ENCODE measurements around the gene KCNQ1. TPM values are rescaled to one million over a fixed set of nuclear protein-coding genes. Genes with fewer than 3 reads are reported as not detected.

The KCNQ1 gene
- total RNA-seq, 1 experiment from 2014 or later, result 2.5 TPM

- peaks cover 8% of the 10 kb centered on the region for H3K36me3 Mint-ChIP-seq
- TF ChIP-seq ZNF317 (CRISPR knock-in tag; IDR thresholded peaks at IDR 0.05; ENCODE audit: borderline replicate concordance, low read depth), result no peak
- no peak for TF ChIP-seq ATF1 (CRISPR knock-in tag; IDR thresholded peaks at IDR 0.05)
- no peak for TF ChIP-seq MXD4 (CRISPR knock-in tag; IDR thresholded peaks at IDR 0.05; ENCODE audit: borderline replicate concordance)
- TF ChIP-seq ZNF423 (CRISPR knock-in tag; IDR thresholded peaks at IDR 0.05), result no peak
- TF ChIP-seq ZNF512 (CRISPR knock-in tag; IDR thresholded peaks at IDR 0.05; ENCODE audit: borderline replicate concordance), result no peak
- TF ChIP-seq GRHL2 (CRISPR knock-in tag; IDR thresholded peaks at IDR 0.05; ENCODE audit: insufficient replicate concordance, severe bottlenecking), result no peak
- TF ChIP-seq JUN (CRISPR knock-in tag; IDR thresholded peaks at IDR 0.05), result no peak
- TF ChIP-seq ESRRA (CRISPR knock-in tag; IDR thresholded peaks at IDR 0.05; ENCODE audit: borderline replicate concordance), result no peak
- no peak for TF ChIP-seq SMAD4 (CRISPR knock-in tag; IDR thresholded peaks at IDR 0.05)
- TF ChIP-seq CBFB (CRISPR knock-in tag; IDR thresholded peaks at IDR 0.05; ENCODE audit: low read depth), result no peak
- TF ChIP-seq ERG (CRISPR knock-in tag; IDR thresholded peaks at IDR 0.05), result no peak
- TF ChIP-seq GTF2I (CRISPR knock-in tag; conservative IDR thresholded peaks at IDR 0.05), result no peak
- TF ChIP-seq IRF2 (CRISPR knock-in tag; IDR thresholded peaks at IDR 0.05; ENCODE audit: borderline replicate concordance, low read depth), result no peak
- TF ChIP-seq AFF4 (CRISPR knock-in tag; IDR thresholded peaks at IDR 0.05; ENCODE audit: borderline replicate concordance), result no peak
- no peak for TF ChIP-seq ZNF281 (CRISPR knock-in tag; IDR thresholded peaks at IDR 0.05)
- ATAC-seq (no peak), DNase-seq (ENCODE audit: low spot score) (no peak)
- peaks cover 30% of the 10 kb centered on the region for H3K4me1 Mint-ChIP-seq
- H3K27ac Mint-ChIP-seq, result no peak overlapping the region
- peaks cover 83% of the 10 kb centered on the region for H3K27me3 Mint-ChIP-seq (ENCODE audit: low read depth)
- no peak overlapping the region for H3K4me3 Mint-ChIP-seq
- POLR2A ChIA-PET, result no interaction called here
- peaks cover 14% of the 10 kb centered on the region for H3K9me3 Mint-ChIP-seq
- CTCF ChIA-PET, result no interaction called here
Observed at GRCh38 chr11:2704356-2704755, 259.5 kb downstream of the KCNQ1 start.

GRCh38 chr11:2704896-2705606, 260.2 kb downstream of the KCNQ1 start:
- Mint-ChIP-seq H3K4me1 (peaks cover 30% of the 10 kb centered on the region), H3K27ac (no peak overlapping the region), H3K4me3 (no peak overlapping the region), H3K9me3 (peaks cover 20% of the 10 kb centered on the region), H3K36me3 (peaks cover 13% of the 10 kb centered on the region), H3K27me3 (ENCODE audit: low read depth) (peaks cover 90% of the 10 kb centered on the region)
- CTCF ChIA-PET, result no interaction called here
- ATAC-seq, result no peak
- POLR2A ChIA-PET, result no interaction called here
- DNase-seq (ENCODE audit: low spot score), result no peak
- TF ChIP-seq ZNF232 (CRISPR knock-in tag; IDR thresholded peaks at IDR 0.05) (no peak), ZMAT4 (CRISPR knock-in tag; IDR thresholded peaks at IDR 0.05) (no peak), ZSCAN18 (CRISPR knock-in tag; IDR thresholded peaks at IDR 0.05) (no peak), TEAD4 (CRISPR knock-in tag; IDR thresholded peaks at IDR 0.05) (no peak), SP1 (CRISPR knock-in tag; conservative IDR thresholded peaks at IDR 0.05) (no peak), NFE2L1 (CRISPR knock-in tag; IDR thresholded peaks at IDR 0.05) (no peak)

All from WTC11 (cell line).